Heart left ventricle (tissue), 16 donors: ENCODE measurements around the gene SYAP1. TPM values are rescaled to one million over a fixed set of nuclear protein-coding genes. Genes with fewer than 3 reads are reported as not detected.
A peak's percentile ranks its signal among the peaks of the same experiment; 100 is the strongest.

Experiments used
- ATAC-seq, 4 donors: fragments of 200-7000 bp; cut with Tn5 transposase; one replicate each; pipeline ENCODE4 v1.9.1; 2020 to 2022; ENCODE audit warnings: moderate library complexity in 4 of 4, mild to moderate bottlenecking in 3 of 4, moderate number of reproducible peaks in 1 of 4
- DNase-seq, 5 donors: peaks; one replicate each; pipeline ENCODE4 v3.0.0-alpha.2; 2020
- H3K27ac ChIP-seq, 12 donors: fragments of 200-600 bp; sonication (generic) in 4 of 12; one replicate each; pipeline versions ENCODE4 v1.5.0 to v1.8.0; 2016 to 2022; ENCODE audit warnings: mild to moderate bottlenecking in 2 of 12
- H3K27me3 ChIP-seq, 9 donors: fragments of 200-600 bp; sonication (generic) in 2 of 9; one replicate each; pipeline versions ENCODE4 v1.5.1 to v1.8.0; 2016 to 2022; ENCODE audit warnings: mild to moderate bottlenecking in 3 of 9
- H3K36me3 ChIP-seq, 9 donors: fragments of 200-600 bp; sonication (generic) in 2 of 9; one replicate each; pipeline versions ENCODE4 v1.5.0 to v1.8.0; 2018 to 2022; ENCODE audit warnings: mild to moderate bottlenecking in 2 of 9
- H3K4me1 ChIP-seq, 12 donors: fragments of 200-600 bp; sonication (generic) in 4 of 12; one replicate each; pipeline versions ENCODE4 v1.5.0 to v1.8.0; 2016 to 2022; ENCODE audit warnings: mild to moderate bottlenecking in 3 of 12
- H3K4me3 ChIP-seq, 12 donors: fragments of 200-600 bp; sonication (generic) in 4 of 12; one replicate each; pipeline versions ENCODE4 v1.5.0 to v1.8.0; 2017 to 2022; ENCODE audit warnings: mild to moderate bottlenecking in 9 of 12, moderate library complexity in 4 of 12
- H3K9me3 ChIP-seq, 12 donors: fragments of 200-600 bp; sonication (generic) in 4 of 12; one replicate each; pipeline versions ENCODE4 v1.5.0 to v1.8.0; 2016 to 2022; ENCODE audit warnings: mild to moderate bottlenecking in 1 of 12
- CTCF ChIP-seq, 12 donors: fragments of 200-600 bp; sonication (generic) in 4 of 12; IDR thresholded peaks; one replicate each; pipeline versions ENCODE4 v1.5.0 to v1.8.0; 2018 to 2022; ENCODE audit warnings: antibody characterized with exemption in 12 of 12, mild to moderate bottlenecking in 5 of 12
- POLR2A ChIP-seq, 2 donors: fragments of 450-650 bp; IDR thresholded peaks; one replicate each; pipeline ENCODE4 v1.6.1; 2017; ENCODE audit warnings: antibody characterized with exemption in 2 of 2, mild to moderate bottlenecking in 2 of 2, moderate library complexity in 2 of 2
- WGBS, 4 donors: extraction: QIAGEN DNeasy Blood & Tissue Kit in 2 of 4; methylation state at CpG; one replicate each; pipeline versions ENCODE4 v1.1.5 to v1.1.7; 2013 to 2018; 5-methylcytosine and 5-hydroxymethylcytosine counted together
- intact Hi-C, 10 donors: fragments of 100-400 bp; cut with DNase I; formaldehyde crosslinking; loops; one replicate each; pipeline versions ENCODE4 v1.11.1 to v1.14.2; 2022
- polyA plus RNA-seq, 2 donors: library from polyadenylated mRNA; stranded (reverse); fragments of 200-250 nt; gene quantifications; one replicate each; pipeline ENCODE4 v1.2.3, GENCODE V29; 2013
- total RNA-seq, 9 donors: library from RNA; depleted of rRNA in 2 of 9; stranded (reverse); fragments of >200 nt in 2 of 9; fragmentation: NEBNext Ultra II Directional in 3 of 9; extraction: Animal tissue kit (Norgen Biotek cat#: 25700) in 3 of 9; gene quantifications; one replicate each; pipeline versions ENCODE4 v1.1.0 to v1.2.4, GENCODE V29; 2016 to 2023
- donor health status: ischemic (EF 13 %, LVEDD 7.1; RV severe dilation, severe dysfunction).
- donor health status: healthy with polysubstance abuse.
- donor health status: DM: no; HTN: yes; CAD: no.
- donor health status: DM: no; HTN: no; CAD: no.
- donor health status: ischemic (EF 25% LVEDD 6.9; RV normal size, moderate dysfunction).
- donor health status: ischemic (EF 25% LVEDD 5.7; RV mildly dilated, moderate dysfunction).
- donor health status: healthy.
- donor health status: DM: yes; HTN: yes; CAD: no.
- donor health status: ischemic (EF 35%, LVEDD 5.7; RV mildly dilated, moderate dysfunction).
- donor health status: nonischemic (EF 11% LVEDD 7.7; RV severe dilation, severe dysfunction).
- donor health status: DM: yes; HTN: yes; CAD: no.
- donor health status: PGD.
- donor health status: ischemic (EF 29% LVEDD 5.4; RV normal size, mild dysfunction).
- donor health status: nonischemic (EF 23%, LVEDD 6.1; RV moderate dilation, normal function).

SYAP1 gene
- total and polyA plus RNA-seq, 11 donors = 10.1 to 23.4 (median 17.1) TPM

GRCh38 chrX:16683007-16683664 is 36.3 kb upstream of the SYAP1 start:
- H3K4me3 ChIP-seq = no peak overlapping the region
- ATAC-seq = no peak
- TF ChIP-seq CTCF (IDR thresholded peaks at IDR 0.05) (no peak), POLR2A (IDR thresholded peaks at IDR 0.05) (no peak)
- H3K4me1 ChIP-seq = no peaks in the 10 kb centered on the region
- no peaks in the 10 kb centered on the region for H3K27me3 ChIP-seq
- no peaks in the 10 kb centered on the region for H3K9me3 ChIP-seq
- no peak overlapping the region for H3K27ac ChIP-seq
- DNase-seq = no peak
- WGBS, 4 donors = 87 to 95% (median 91%) methylated on average over 7 of the region's 7 CpGs
- intact Hi-C loops = no loop called here
- H3K36me3 ChIP-seq = peaks cover 0 to 66% (median 32%) of the 10 kb centered on the region in 9 donors

- Histone ChIP-seq H3K27me3 (peaks cover 0 to 2% (median 0%) of the 10 kb centered on the region in 9 donors), H3K36me3 (peaks cover 0 to 62% (median 28%) of the 10 kb centered on the region in 9 donors), H3K4me3 (no peak overlapping the region), H3K27ac (no peak overlapping the region), H3K9me3 (no peaks in the 10 kb centered on the region), H3K4me1 (no peaks in the 10 kb centered on the region)
- intact Hi-C loops = no loop called here
- no peak for DNase-seq
- WGBS, 4 donors = 88 to 94% (median 92%) methylated on average over 3 of the region's 3 CpGs
- ATAC-seq = no peak
- TF ChIP-seq CTCF (IDR thresholded peaks at IDR 0.05) = no peak
- no peak for TF ChIP-seq POLR2A (IDR thresholded peaks at IDR 0.05)
These were observed 31.9 kb upstream of the SYAP1 start for GRCh38 chrX:16687514-16687913.

- Histone ChIP-seq H3K36me3 (peaks cover 0 to 55% (median 23%) of the 10 kb centered on the region in 9 donors), H3K4me3 (no peak overlapping the region), H3K9me3 (no peaks in the 10 kb centered on the region), H3K27me3 (peaks cover 0 to 9% (median 0%) of the 10 kb centered on the region in 9 donors), H3K4me1 (no peaks in the 10 kb centered on the region), H3K27ac (no peak overlapping the region)
- peak in 3 of 5 donors; percentile 18 to 47 (median 40) for DNase-seq
- TF ChIP-seq POLR2A (IDR thresholded peaks at IDR 0.05) = no peak
- peak; percentile 65 to 93 (median 74) for TF ChIP-seq CTCF (IDR thresholded peaks at IDR 0.05)
- 43 to 56% (median 45%) methylated on average over 10 of the region's 10 CpGs for WGBS, 4 donors
- intact Hi-C loops = loop anchor here in 2 of 10 donors (10.0 kb wide), 3 partner anchors 570 to 1010 kb away; partner anchors contain the start of gene GRPR (in 1 of the 2)
- ATAC-seq = peak in 2 of 4 donors; percentile 60 to 64
These were observed 24.2 kb upstream of the SYAP1 start for GRCh38 chrX:16695079-16695676.

- TF ChIP-seq POLR2A (IDR thresholded peaks at IDR 0.05) (no peak), CTCF (IDR thresholded peaks at IDR 0.05) (no peak)
- intact Hi-C loops = loop anchor here in 2 of 10 donors (10.0 kb wide), 3 partner anchors 572 to 1012 kb away; partner anchors contain the start of gene GRPR (in 1 of the 2)
- ATAC-seq (no peak), DNase-seq (no peak)
- H3K36me3 ChIP-seq = peaks cover 0 to 46% (median 16%) of the 10 kb centered on the region in 9 donors
- 58 to 67% (median 62%) methylated on average over 3 of the region's 3 CpGs for WGBS, 4 donors
- H3K27ac ChIP-seq = no peak overlapping the region
- H3K4me1 ChIP-seq = no peaks in the 10 kb centered on the region
- H3K27me3 ChIP-seq = peaks cover 0 to 13% (median 0%) of the 10 kb centered on the region in 9 donors
- no peaks in the 10 kb centered on the region for H3K9me3 ChIP-seq
- H3K4me3 ChIP-seq = no peak overlapping the region
These were observed 22.5 kb upstream of the SYAP1 start for GRCh38 chrX:16696956-16697355.
